GM23248 (cell line): Measurements from ENCODE around the gene KCNQ4.

ENCODE experiments used
- EZH2 ChIP-seq: fragments of 200-600 bp; sonication (generic); IDR thresholded peaks from 2 replicates; pipeline ENCODE4 v1.6.1; 2018; ENCODE audit warnings: antibody characterized with exemption, mild to moderate bottlenecking; ENCODE audit not compliant: insufficient read depth, poor library complexity, severe bottlenecking
- EZH2phosphoT487 ChIP-seq: fragments of 200-600 bp; sonication (generic); IDR thresholded peaks from 2 replicates; pipeline ENCODE4 v1.6.1; 2018; ENCODE audit warnings: antibody characterized with exemption, moderate library complexity, mild to moderate bottlenecking, low read depth; ENCODE audit not compliant: insufficient read depth

- TF ChIP-seq EZH2 (no peak), EZH2phosphoT487 (no peak)
Observed at GRCh38 chr1:40740039-40740996, 43.3 kb upstream of the KCNQ4 start.
